HG03457 (cell line): ENCODE data around the gene RAB36.

Source experiments
- ATAC-seq: cut with Tn5 transposase; IDR thresholded peaks from one replicate; pipeline ENCODE4 v1.9.1; 2021; ENCODE audit warnings: moderate number of reproducible peaks; ENCODE audit not compliant: unreplicated experiment

RAB36 gene

DNA sequence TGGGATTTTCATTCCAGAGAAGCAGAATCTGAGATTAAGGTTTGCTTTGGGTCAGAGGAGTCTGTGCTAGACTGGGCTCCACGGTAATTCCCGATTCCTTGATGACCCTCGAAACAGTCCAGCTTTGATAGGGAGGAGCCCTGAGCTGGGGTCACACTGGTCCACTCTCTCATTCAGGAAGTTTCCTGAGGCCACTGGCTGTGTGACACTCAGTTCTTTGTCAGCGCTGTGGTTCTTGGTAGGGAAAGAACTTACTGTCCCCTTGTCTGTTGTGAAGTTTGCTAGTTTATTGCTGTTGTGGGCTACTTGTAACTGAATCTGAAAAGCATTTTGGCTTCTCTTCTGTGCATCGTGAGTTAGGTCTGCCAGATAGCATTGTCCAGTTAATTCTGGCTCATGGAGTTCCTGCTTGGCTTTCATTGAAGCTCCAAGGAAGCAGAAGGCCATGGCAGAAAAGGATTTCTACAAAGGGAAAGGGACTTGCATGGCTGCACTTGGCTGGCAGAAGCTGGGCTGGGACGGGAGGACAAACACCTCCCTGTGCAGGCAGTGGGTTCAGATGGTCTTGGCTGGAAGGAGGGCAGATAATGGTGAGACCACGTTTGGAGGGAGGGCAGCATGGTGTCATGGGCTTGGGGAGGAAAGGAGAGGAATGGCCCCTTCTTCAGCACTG is 58.3 kb downstream of the RAB36 start:
- no peak for ATAC-seq

DNA sequence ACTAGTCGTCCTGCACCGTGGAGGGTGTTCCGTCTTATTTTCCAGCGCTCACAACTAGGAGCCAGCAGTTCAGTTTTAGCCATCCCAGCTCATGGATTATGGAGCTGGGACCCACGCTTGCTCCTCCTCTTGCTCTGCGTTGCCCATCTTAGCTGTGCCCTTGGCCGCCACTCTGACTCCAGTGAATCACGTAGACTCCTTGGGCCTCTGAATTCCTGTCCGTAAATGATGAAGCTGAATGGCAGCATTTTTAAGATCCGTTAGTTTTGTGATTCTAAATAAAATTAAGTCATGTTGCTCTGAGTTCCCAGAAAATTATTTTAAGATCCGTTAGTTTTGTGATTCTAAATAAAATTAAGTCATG is 58.8 kb downstream of the RAB36 start:
- ATAC-seq, result no peak

DNA sequence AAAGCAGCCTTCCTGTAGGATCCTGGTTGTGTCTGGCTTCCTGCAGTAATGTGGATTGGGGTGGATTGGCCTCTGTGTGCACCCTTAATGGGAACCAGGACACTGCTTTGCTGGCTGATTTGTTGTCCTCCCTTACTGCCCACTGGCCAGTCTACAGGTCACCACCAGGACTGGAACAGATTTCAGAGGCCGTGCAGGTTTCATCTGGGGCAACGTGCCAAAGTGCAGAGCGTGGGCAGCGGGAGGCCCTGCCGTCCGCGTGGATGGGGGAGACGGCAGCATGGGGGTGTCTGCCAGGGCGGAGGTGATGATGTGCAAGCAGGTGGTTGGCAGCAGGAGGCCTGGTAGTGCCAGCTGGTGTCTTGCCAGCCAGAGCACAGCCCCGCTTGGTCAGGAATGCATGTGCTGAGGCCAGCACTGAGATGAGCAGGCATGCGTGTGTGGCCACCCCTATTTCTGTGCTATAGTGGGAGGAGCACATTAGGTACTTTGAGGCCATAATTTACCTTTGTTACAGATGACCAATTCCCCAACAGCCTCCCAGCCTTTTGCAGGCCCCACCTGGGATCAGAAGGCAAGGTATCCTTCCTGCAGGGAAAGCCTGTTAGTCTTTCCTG is 59.4 kb downstream of the RAB36 start:
- ATAC-seq, result no peak

DNA sequence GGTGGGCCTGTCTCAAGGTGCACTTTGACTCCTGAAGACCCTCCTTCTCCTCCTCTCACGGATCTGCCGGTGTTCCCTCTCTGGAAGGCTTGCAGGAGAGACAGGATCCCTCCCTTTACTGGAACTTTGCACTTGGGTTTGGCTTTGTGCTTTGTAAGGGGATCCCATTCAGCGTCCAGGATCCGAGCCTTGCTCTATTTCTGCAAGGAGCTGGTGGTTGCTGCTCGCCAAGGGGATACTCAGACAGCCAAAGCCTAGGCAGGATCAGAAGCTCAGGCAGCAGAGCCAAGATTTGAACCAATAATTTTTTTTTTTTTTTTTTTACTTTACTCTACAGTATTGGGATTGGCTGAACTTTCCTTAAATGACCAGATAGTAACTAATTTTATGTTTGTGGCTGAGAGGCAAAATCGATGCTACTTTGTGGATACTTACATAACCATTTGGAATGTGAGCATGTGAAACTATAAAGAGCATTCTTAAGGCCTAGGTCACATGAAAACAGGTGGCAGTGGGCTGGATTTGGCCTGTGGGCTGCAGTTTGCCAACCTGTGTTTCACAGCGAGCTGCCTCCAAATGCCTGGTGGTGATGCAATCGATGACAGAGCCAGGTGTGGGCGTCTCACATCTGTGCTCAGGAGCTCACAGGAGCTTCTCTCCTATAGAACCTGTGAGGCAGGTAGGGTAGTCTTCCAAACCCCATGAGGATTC is 60.2 kb downstream of the RAB36 start:
- no peak for ATAC-seq

DNA sequence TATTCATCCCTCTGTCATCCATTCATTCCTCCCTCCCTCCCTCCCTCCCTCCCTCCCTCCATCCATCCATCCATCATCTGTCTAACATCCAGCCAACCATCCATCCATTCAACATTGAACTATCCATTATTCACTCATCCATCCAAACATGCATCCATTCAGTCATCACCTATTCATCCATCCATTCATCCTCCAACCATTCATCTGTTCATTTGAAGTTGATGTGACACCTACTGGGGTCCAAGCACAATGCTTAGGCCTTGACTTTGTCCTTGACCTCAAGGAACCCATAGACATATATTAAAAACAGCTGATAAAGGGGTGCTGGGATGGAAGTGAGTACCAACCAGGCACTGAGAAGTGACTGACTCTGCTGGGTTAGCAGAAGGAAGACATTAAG is 61.6 kb downstream of the RAB36 start:
- ATAC-seq, result no peak

DNA sequence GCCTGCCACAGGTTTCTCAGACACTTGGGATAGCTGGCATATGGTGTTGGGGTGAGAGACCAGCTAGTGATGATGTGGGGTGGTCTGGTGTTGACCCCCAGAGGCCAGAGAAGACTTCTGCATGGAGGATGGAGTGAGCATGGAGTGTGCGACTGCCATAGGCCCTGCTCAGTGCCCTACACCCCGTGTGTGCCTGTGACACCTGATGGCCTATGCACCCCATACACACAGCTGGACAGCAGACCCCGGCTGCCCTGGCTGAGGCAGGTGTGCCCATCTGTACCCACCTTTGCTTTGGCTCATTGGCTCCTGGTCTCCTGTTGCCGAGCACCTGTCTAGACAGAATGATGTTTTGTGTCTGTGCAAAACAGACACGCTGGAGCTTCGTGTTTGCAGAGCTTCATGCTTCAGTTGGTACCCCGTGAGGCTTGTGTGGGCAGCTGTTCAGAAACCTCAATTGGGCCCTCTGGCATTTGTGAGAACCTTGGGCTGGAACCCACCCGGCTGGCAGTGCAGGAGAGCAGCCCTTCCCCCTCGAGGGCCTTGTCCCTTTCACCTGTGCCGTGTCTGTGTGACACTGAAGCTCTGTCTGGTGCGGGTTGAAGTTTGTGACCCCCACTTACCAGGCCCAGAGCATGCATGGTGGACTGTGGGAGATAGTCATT is 62.6 kb downstream of the RAB36 start:
- ATAC-seq, result no peak

DNA sequence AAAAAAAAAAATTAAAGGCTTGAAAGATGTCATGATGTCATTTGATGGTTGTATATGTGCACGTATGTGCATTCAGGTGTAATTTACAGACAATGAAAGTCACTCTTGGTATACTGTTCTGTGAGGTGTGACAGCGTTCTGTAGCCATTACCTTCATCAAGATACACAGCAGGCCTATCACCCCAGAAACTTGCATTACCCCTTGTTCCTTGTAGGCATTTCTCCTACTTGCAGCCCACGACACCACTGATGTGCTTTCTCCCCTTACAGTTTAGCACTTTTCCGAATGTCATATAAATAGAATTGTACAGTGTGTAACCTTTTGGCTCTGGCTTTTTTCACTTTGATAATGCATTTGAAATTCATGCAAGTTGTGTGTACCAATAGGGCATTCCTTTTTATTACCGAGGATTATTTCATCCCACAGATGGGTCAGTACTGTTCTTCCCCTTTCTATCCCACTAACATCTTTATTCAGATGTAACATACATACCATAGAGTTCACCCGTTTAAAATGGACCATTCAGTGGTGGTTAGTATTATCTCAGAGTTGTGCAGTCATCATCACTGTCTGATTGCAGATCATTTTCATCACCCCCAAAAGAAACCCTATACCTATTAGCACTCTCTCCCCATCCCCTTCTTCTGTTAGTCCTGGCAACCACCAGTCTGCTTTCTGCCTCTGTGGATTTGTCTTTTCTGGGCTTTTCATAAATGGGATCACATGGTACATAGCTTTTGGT is 65.3 kb downstream of the RAB36 start:
- no peak for ATAC-seq

DNA sequence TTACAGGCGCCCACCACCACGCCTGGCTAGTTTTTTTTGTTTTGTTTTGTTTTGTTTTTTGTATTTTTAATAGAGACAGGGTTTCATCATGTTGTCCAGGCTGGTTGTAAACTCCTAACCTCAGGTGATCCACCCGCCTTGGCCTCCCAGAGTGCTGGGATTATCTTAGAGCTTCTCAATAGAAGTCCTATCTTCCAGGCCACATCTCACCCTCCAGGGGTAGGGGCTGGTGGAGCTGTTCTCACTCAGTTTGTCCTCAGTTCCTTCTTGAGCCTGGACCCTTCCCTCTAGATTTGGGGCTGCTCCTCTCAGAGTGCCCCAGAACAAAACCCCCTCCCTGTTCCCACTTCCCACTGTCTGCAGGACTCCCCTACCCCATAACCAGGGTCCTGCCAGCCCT is 66.3 kb downstream of the RAB36 start:
- ATAC-seq, result no peak

DNA sequence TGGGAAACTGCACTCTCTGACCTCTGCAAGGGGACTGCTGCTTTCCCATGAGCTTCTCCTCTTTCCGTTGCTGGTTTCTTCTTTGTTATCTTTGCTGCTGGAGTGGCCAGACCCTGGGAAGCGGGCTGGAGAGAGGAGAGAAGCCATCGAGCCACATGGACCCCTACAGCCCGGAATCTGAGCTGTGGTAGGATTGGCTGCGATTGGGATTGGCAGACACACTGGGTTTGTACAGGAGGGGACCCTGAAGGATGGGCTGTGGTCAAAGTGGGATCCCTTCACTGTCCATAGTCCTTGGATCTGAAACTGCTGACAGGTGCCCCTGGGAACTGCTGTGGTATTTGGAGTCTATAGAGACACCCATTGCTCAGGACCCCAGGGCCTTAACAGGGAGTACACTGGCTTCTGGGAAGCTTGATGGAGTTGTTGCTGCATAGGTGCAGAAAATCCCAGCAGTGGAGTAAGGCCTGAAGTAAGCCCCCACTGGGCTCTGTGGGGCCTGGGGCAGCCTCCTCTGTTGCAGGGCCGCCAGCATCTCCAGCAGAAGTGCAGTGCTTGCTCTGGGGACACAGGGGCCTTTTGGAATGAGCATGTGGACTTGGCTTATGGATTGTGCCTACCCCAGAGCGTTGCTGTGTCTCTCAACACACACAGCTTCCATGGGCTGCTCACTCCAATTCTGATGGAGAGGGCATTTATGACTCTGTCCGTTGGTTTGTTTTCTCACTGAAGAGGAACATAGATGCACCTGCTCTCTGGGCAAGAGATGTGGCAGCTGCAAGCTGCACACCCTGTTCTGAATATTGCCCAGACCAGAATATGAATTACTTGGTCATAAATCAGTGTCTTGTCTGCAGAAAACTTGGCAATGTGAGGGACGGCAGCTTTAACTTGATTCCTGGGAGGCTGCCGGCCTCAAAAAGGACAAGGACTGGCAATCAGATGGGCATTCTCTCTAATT is 67.1 kb downstream of the RAB36 start:
- no peak for ATAC-seq

DNA sequence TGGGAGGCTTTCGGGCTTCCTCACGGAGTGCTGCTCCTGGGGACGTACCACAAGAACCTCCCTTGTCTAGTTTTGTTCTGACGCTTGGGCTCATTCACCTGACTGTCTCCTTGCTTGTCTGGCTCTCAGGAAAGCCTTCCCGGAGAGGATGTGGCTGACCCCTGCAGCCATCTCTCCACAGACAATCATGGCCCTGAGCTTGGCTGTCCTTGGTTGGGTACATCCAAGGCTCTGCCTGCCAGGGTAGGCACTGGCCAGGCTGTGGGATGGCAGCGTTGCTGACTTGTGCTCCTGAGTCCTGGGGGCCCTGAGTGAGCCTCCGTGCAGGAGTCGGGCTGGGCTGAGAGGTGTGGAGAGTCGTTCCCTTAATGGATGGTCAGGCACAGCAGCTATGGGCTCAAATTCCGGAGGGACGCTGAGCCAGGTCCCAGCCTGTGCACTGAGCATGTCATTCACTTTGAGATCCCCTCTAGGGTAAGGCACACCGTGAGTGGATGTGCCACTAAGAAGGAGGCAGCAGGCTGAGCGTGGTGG is 67.8 kb downstream of the RAB36 start:
- ATAC-seq, result no peak

DNA sequence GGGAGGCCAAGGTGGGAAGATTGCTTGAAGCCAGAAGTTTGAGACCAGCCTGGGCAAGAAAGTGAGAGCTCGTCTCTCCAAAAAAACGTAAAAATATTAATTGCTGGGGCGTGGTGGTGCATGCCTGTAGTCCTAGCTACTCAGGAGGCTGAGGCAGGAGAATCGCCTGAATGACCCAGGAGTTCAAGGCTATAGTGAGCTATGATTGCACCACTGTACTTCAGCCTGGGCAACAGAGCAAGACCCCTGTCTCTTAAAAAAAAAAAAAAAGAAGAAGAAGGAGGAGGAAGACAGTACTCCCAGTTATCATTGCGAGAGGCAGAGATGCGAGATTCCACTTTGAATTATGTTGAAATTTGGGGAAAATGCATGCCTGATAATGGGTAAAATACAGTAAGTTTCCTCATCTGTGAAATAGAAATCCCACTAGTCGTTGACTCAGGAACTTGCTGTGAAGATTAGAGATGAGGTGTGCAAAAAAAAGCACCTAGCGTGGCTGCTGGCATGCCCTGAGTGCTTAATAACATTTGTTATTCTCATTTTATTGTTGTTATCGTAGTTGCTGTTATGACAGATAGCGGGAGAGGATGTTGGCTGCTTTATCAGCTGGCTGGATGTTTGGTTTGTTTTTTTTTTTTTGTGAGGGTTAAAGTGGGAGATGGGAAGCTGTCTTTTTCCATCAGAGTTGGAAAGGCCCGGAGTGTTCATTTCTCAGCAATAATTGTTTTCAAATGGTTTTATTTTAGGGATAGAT is 68.5 kb downstream of the RAB36 start:
- no peak for ATAC-seq
